ENCODE data around the gene SLC35A3.
"Not testable (repeated sequence)": the region's sequence is repeated elsewhere in the genome, so short reads cannot be mapped to it uniquely, and the experiment has no call there.

Gene SLC35A3

GRCh38 chr1:100036718-100037655 lies 67.2 kb downstream of the SLC35A3 start:
- H3K27me3 ChIP-seq (ENCODE audit: low read depth, low read length): no peaks in the 10 kb centered on the region
- H3K4me3 ChIP-seq (ENCODE audit: low read depth in 1 of 2, low read length in 2 of 2): peak overlapping the region; percentile 79
- peak overlapping the region; percentile 89 for H3K27ac ChIP-seq (ENCODE audit: low read length)

GRCh38 chr1:100037656-100037926 lies 67.8 kb downstream of the SLC35A3 start:
- Histone ChIP-seq H3K4me1 (ENCODE audit: control insufficient read depth in 1 of 2, insufficient read depth in 2 of 2, low read length in 2 of 2) (peaks cover 6 to 15% of the 10 kb centered on the region in 2 donors), H3K4me3 (ENCODE audit: low read depth in 1 of 2, low read length in 2 of 2) (peak overlapping the region; percentile 79), H3K27ac (ENCODE audit: low read length) (peak overlapping the region; percentile 89), H3K27me3 (ENCODE audit: low read depth, low read length) (no peaks in the 10 kb centered on the region), H3K36me3 (ENCODE audit: control insufficient read depth in 1 of 2, insufficient read depth in 2 of 2, low read length in 2 of 2) (peaks cover 0 to 4% of the 10 kb centered on the region in 2 donors), H3K9me3 (ENCODE audit: control insufficient read depth in 1 of 2, low read length in 2 of 2) (no peaks in the 10 kb centered on the region)

More at GRCh38 chr1:100036718-100037655, 67.2 kb downstream of the SLC35A3 start:
- Histone ChIP-seq H3K36me3 (ENCODE audit: control insufficient read depth in 1 of 2, insufficient read depth in 2 of 2, low read length in 2 of 2) (peaks cover 0 to 4% of the 10 kb centered on the region in 2 donors), H3K9me3 (ENCODE audit: control insufficient read depth in 1 of 2, low read length in 2 of 2) (no peaks in the 10 kb centered on the region), H3K4me1 (ENCODE audit: control insufficient read depth in 1 of 2, insufficient read depth in 2 of 2, low read length in 2 of 2) (peaks cover 6 to 9% of the 10 kb centered on the region in 2 donors)

GRCh38 chr1:100037927-100038659 lies 68.3 kb downstream of the SLC35A3 start:
- H3K36me3 ChIP-seq (ENCODE audit: control insufficient read depth in 1 of 2, insufficient read depth in 2 of 2, low read length in 2 of 2): peaks cover 0 to 4% of the 10 kb centered on the region in 2 donors
- no peaks in the 10 kb centered on the region for H3K9me3 ChIP-seq (ENCODE audit: control insufficient read depth in 1 of 2, low read length in 2 of 2)
- H3K27ac ChIP-seq (ENCODE audit: low read length): peak overlapping the region; percentile 89
- H3K27me3 ChIP-seq (ENCODE audit: low read depth, low read length): no peaks in the 10 kb centered on the region
- peak overlapping the region; percentile 79 for H3K4me3 ChIP-seq (ENCODE audit: low read depth in 1 of 2, low read length in 2 of 2)
- H3K4me1 ChIP-seq (ENCODE audit: control insufficient read depth in 1 of 2, insufficient read depth in 2 of 2, low read length in 2 of 2): peaks cover 6 to 15% of the 10 kb centered on the region in 2 donors

GRCh38 chr1:100038660-100039287 lies 69.0 kb downstream of the SLC35A3 start:
- Histone ChIP-seq H3K36me3 (ENCODE audit: control insufficient read depth in 1 of 2, insufficient read depth in 2 of 2, low read length in 2 of 2) (peaks cover 0 to 4% of the 10 kb centered on the region in 2 donors), H3K9me3 (ENCODE audit: control insufficient read depth in 1 of 2, low read length in 2 of 2) (no peaks in the 10 kb centered on the region), H3K4me1 (ENCODE audit: control insufficient read depth in 1 of 2, insufficient read depth in 2 of 2, low read length in 2 of 2) (peaks cover 6 to 18% of the 10 kb centered on the region in 2 donors), H3K4me3 (ENCODE audit: low read depth in 1 of 2, low read length in 2 of 2) (peak overlapping the region; percentile 79), H3K27ac (ENCODE audit: low read length) (peak overlapping the region; percentile 89), H3K27me3 (ENCODE audit: low read depth, low read length) (no peaks in the 10 kb centered on the region)

GRCh38 chr1:100039591-100039990 lies 69.8 kb downstream of the SLC35A3 start:
- peaks cover 0 to 4% of the 10 kb centered on the region in 2 donors for H3K36me3 ChIP-seq (ENCODE audit: control insufficient read depth in 1 of 2, insufficient read depth in 2 of 2, low read length in 2 of 2)
- peak overlapping the region; percentile 89 for H3K27ac ChIP-seq (ENCODE audit: low read length)
- H3K4me1 ChIP-seq (ENCODE audit: control insufficient read depth in 1 of 2, insufficient read depth in 2 of 2, low read length in 2 of 2): peaks cover 6 to 18% of the 10 kb centered on the region in 2 donors
- H3K27me3 ChIP-seq (ENCODE audit: low read depth, low read length): no peaks in the 10 kb centered on the region
- H3K9me3 ChIP-seq (ENCODE audit: control insufficient read depth in 1 of 2, low read length in 2 of 2): no peaks in the 10 kb centered on the region
- H3K4me3 ChIP-seq (ENCODE audit: low read depth in 1 of 2, low read length in 2 of 2): peak overlapping the region; percentile 79

- Histone ChIP-seq H3K4me1 (ENCODE audit: control insufficient read depth in 1 of 2, insufficient read depth in 2 of 2, low read length in 2 of 2) (peaks cover under 1 to 19% of the 10 kb centered on the region in 2 donors), H3K27ac (ENCODE audit: low read length) (no peak overlapping the region), H3K36me3 (ENCODE audit: control insufficient read depth in 1 of 2, insufficient read depth in 2 of 2, low read length in 2 of 2) (no peaks in the 10 kb centered on the region), H3K27me3 (ENCODE audit: low read depth, low read length) (no peaks in the 10 kb centered on the region), H3K4me3 (ENCODE audit: low read depth in 1 of 2, low read length in 2 of 2) (no peak overlapping the region), H3K9me3 (ENCODE audit: control insufficient read depth in 1 of 2, low read length in 2 of 2) (no peaks in the 10 kb centered on the region)
These were observed 75.4 kb downstream of the SLC35A3 start for GRCh38 chr1:100045206-100045605.

GRCh38 chr1:100047235-100047708 lies 77.5 kb downstream of the SLC35A3 start:
- H3K27me3 ChIP-seq (ENCODE audit: low read depth, low read length); H3K4me1 ChIP-seq (ENCODE audit: control insufficient read depth in 1 of 2, insufficient read depth in 2 of 2, low read length in 2 of 2); H3K9me3 ChIP-seq (ENCODE audit: control insufficient read depth in 1 of 2, low read length in 2 of 2); H3K36me3 ChIP-seq (ENCODE audit: control insufficient read depth in 1 of 2, insufficient read depth in 2 of 2, low read length in 2 of 2); H3K27ac ChIP-seq (ENCODE audit: low read length); H3K4me3 ChIP-seq (ENCODE audit: low read depth in 1 of 2, low read length in 2 of 2): not testable (repeated sequence)

- Histone ChIP-seq H3K4me3 (ENCODE audit: low read depth in 1 of 2, low read length in 2 of 2) (no peak overlapping the region), H3K27ac (ENCODE audit: low read length) (no peak overlapping the region), H3K9me3 (ENCODE audit: control insufficient read depth in 1 of 2, low read length in 2 of 2) (no peaks in the 10 kb centered on the region), H3K4me1 (ENCODE audit: control insufficient read depth in 1 of 2, insufficient read depth in 2 of 2, low read length in 2 of 2) (peaks cover 0 to 7% of the 10 kb centered on the region in 2 donors), H3K36me3 (ENCODE audit: control insufficient read depth in 1 of 2, insufficient read depth in 2 of 2, low read length in 2 of 2) (peaks cover 0 to 5% of the 10 kb centered on the region in 2 donors), H3K27me3 (ENCODE audit: low read depth, low read length) (no peaks in the 10 kb centered on the region)
These were observed 80.3 kb downstream of the SLC35A3 start for GRCh38 chr1:100050139-100050538.

GRCh38 chr1:100051401-100051800 lies 81.6 kb downstream of the SLC35A3 start:
- Histone ChIP-seq H3K4me1 (ENCODE audit: control insufficient read depth in 1 of 2, insufficient read depth in 2 of 2, low read length in 2 of 2) (peaks cover 0 to 7% of the 10 kb centered on the region in 2 donors), H3K27me3 (ENCODE audit: low read depth, low read length) (no peaks in the 10 kb centered on the region), H3K4me3 (ENCODE audit: low read depth in 1 of 2, low read length in 2 of 2) (no peak overlapping the region), H3K36me3 (ENCODE audit: control insufficient read depth in 1 of 2, insufficient read depth in 2 of 2, low read length in 2 of 2) (peaks cover 0 to 5% of the 10 kb centered on the region in 2 donors), H3K27ac (ENCODE audit: low read length) (no peak overlapping the region), H3K9me3 (ENCODE audit: control insufficient read depth in 1 of 2, low read length in 2 of 2) (no peaks in the 10 kb centered on the region)

GRCh38 chr1:100051893-100052292 lies 82.1 kb downstream of the SLC35A3 start:
- Histone ChIP-seq H3K4me1 (ENCODE audit: control insufficient read depth in 1 of 2, insufficient read depth in 2 of 2, low read length in 2 of 2) (peaks cover 0 to 7% of the 10 kb centered on the region in 2 donors), H3K9me3 (ENCODE audit: control insufficient read depth in 1 of 2, low read length in 2 of 2) (no peaks in the 10 kb centered on the region), H3K4me3 (ENCODE audit: low read depth in 1 of 2, low read length in 2 of 2) (no peak overlapping the region), H3K36me3 (ENCODE audit: control insufficient read depth in 1 of 2, insufficient read depth in 2 of 2, low read length in 2 of 2) (peaks cover 0 to 5% of the 10 kb centered on the region in 2 donors), H3K27ac (ENCODE audit: low read length) (no peak overlapping the region), H3K27me3 (ENCODE audit: low read depth, low read length) (no peaks in the 10 kb centered on the region)

GRCh38 chr1:100053119-100053518 lies 83.3 kb downstream of the SLC35A3 start:
- Histone ChIP-seq H3K27ac (ENCODE audit: low read length) (no peak overlapping the region), H3K27me3 (ENCODE audit: low read depth, low read length) (no peaks in the 10 kb centered on the region), H3K9me3 (ENCODE audit: control insufficient read depth in 1 of 2, low read length in 2 of 2) (no peaks in the 10 kb centered on the region)

More at GRCh38 chr1:100053119-100053518, 83.3 kb downstream of the SLC35A3 start:
- Histone ChIP-seq H3K4me1 (ENCODE audit: control insufficient read depth in 1 of 2, insufficient read depth in 2 of 2, low read length in 2 of 2) (peaks cover 0 to 7% of the 10 kb centered on the region in 2 donors), H3K4me3 (ENCODE audit: low read depth in 1 of 2, low read length in 2 of 2) (no peak overlapping the region), H3K36me3 (ENCODE audit: control insufficient read depth in 1 of 2, insufficient read depth in 2 of 2, low read length in 2 of 2) (peaks cover 0 to 9% of the 10 kb centered on the region in 2 donors)
